Activated CD8-positive, alpha-beta memory T cell treated with anti-CD3 and anti-CD28 coated beads for 48 hours (primary cell): ENCODE results near the gene KIRREL3.
"Not testable (repeated sequence)": the region's sequence is repeated elsewhere in the genome, so short reads cannot be mapped to it uniquely, and the experiment has no call there.

ENCODE experiments used
- DNase-seq, 3 experiments: peaks; one replicate each; pipeline ENCODE4 v3.0.0-alpha.2; 2020; ENCODE audit warnings: low read depth in 2 of 3, low spot score in 2 of 3

The KIRREL3 gene

DNA sequence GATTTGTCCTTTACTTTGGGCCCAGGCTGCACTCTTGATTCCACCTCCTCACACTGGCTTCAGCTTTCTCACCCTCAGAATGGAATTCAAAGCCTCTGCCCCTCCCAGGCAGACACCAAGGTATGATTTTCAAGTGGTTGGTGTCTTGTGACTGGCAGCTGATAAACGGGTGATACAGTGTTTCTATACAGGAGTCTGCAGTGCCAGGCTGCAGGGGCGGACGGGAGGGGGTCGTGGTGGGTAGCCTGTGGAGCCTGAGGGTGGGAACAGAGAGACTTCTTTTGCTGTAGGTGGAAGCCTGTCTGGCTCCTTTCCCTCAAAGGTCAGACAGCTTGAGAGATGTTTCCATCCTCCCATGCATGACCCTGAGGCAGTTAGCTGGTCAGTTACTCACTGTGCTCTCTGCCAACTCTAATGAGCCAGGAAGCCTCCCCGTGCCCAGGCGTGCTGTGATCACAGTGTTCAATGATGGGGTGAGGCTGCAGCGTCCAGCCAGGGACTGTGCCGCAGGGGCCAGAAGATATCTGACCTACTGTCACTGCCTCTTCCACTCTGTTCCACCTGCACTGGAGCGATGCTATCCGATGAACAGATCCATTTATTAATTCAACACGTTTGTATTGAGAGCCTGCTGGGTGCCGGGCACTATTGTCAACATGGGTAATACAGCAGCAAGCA, 627.0 kb downstream of the KIRREL3 start:
- not testable (repeated sequence) for DNase-seq
